Frontal cortex (tissue), 4 donors: ENCODE data around the gene APOL6. TPM values are rescaled to one million over a fixed set of nuclear protein-coding genes. Genes with fewer than 3 reads are reported as not detected.

Source experiments
- DNase-seq, 2 donors: peaks; one replicate each; pipeline ENCODE4 v3.0.0; 2012; ENCODE audit warnings: low spot score in 2 of 2
- FAIRE-seq: peaks from 2 replicates; lab custom pipeline; 2012; peaks lifted over from hg19 to GRCh38; lab: Jason Lieb, UNC
- total RNA-seq: library from RNA; depleted of rRNA; stranded (reverse); fragments of >200 nt; gene quantifications from one replicate; pipeline ENCODE4 v1.2.3, GENCODE V29; 2014
- donor health status: control.
- donor health status: control.
- donor health status: control.

APOL6 gene
- 0.82 TPM for total RNA-seq

- DNase-seq (peak in 1 of 2 donors; percentile 60), FAIRE-seq (no peak)
Observed at GRCh38 chr22:35648066-35649025, at the start of gene APOL6. APOL6 (plus strand) TSS chr22:35648446; CDS start chr22:35656426, 7,980 bp downstream.

GRCh38 chr22:35599364-35599763 lies 48.9 kb upstream of the APOL6 start:
- DNase-seq: no peak
- FAIRE-seq: no peak

- no peak for FAIRE-seq
- DNase-seq: no peak
Observed at GRCh38 chr22:35600476-35600875, 47.8 kb upstream of the APOL6 start.

GRCh38 chr22:35601013-35601580 lies 47.1 kb upstream of the APOL6 start:
- DNase-seq: no peak
- FAIRE-seq: no peak

GRCh38 chr22:35601743-35602615 lies 46.3 kb upstream of the APOL6 start:
- FAIRE-seq (no peak), DNase-seq (no peak)

GRCh38 chr22:35604621-35605368 lies 43.5 kb upstream of the APOL6 start:
- FAIRE-seq (no peak), DNase-seq (no peak)

GRCh38 chr22:35605369-35605680 lies 42.9 kb upstream of the APOL6 start:
- DNase-seq: no peak
- FAIRE-seq: no peak

- DNase-seq (no peak), FAIRE-seq (no peak)
Observed at GRCh38 chr22:35605851-35606481, 42.3 kb upstream of the APOL6 start.

GRCh38 chr22:35606916-35607315 lies 41.3 kb upstream of the APOL6 start:
- DNase-seq (no peak), FAIRE-seq (no peak)

GRCh38 chr22:35608088-35608487 lies 40.2 kb upstream of the APOL6 start:
- FAIRE-seq: no peak
- no peak for DNase-seq

- FAIRE-seq (no peak), DNase-seq (no peak)
Observed at GRCh38 chr22:35609261-35609660, 39.0 kb upstream of the APOL6 start.

- no peak for FAIRE-seq
- no peak for DNase-seq
Observed at GRCh38 chr22:35609761-35610160, 38.5 kb upstream of the APOL6 start.

GRCh38 chr22:35610741-35611140 lies 37.5 kb upstream of the APOL6 start:
- no peak for DNase-seq
- no peak for FAIRE-seq

GRCh38 chr22:35611200-35611890 lies 36.9 kb upstream of the APOL6 start:
- FAIRE-seq (no peak), DNase-seq (no peak)

GRCh38 chr22:35611891-35612576 lies 36.2 kb upstream of the APOL6 start:
- no peak for FAIRE-seq

GRCh38 chr22:35612903-35613302 lies 35.3 kb upstream of the APOL6 start:
- DNase-seq: no peak
- FAIRE-seq: no peak

More at GRCh38 chr22:35611891-35612576, 36.2 kb upstream of the APOL6 start:
- no peak for DNase-seq

- FAIRE-seq: no peak
- no peak for DNase-seq
Observed at GRCh38 chr22:35614404-35614803, 33.8 kb upstream of the APOL6 start.

- FAIRE-seq (no peak), DNase-seq (no peak)
Observed at GRCh38 chr22:35615156-35615555, 33.1 kb upstream of the APOL6 start.
